Esophagus squamous epithelium (tissue), 5 donors: ENCODE results near the gene AIF1. TPM values are rescaled to one million over a fixed set of nuclear protein-coding genes. Genes with fewer than 3 reads are reported as not detected.

Experiments
- DNase-seq: peaks from one replicate; lab custom pipeline; 2025; lab: John Stamatoyannopoulos, UW
- H3K27ac ChIP-seq, 4 donors: fragments of 200-600 bp; sonication (generic); one replicate each; pipeline ENCODE4 v1.5.1; 2016 to 2019; ENCODE audit warnings: mild to moderate bottlenecking in 1 of 4
- H3K27me3 ChIP-seq, 4 donors: fragments of 200-600 bp; sonication (generic); 1 replicate in 3 of 4; 2 replicates in 1 of 4; pipeline versions ENCODE4 v1.5.1 to v1.6.0; 2017 to 2021; ENCODE audit warnings: antibody characterized with exemption in 1 of 4
- H3K36me3 ChIP-seq, 3 donors: fragments of 200-600 bp; sonication (generic); one replicate each; pipeline ENCODE4 v1.5.1; 2016 to 2019
- H3K4me1 ChIP-seq, 3 donors: fragments of 200-600 bp; sonication (generic); one replicate each; pipeline ENCODE4 v1.5.1; 2017 to 2019
- H3K4me3 ChIP-seq, 4 donors: fragments of 200-600 bp; sonication (generic); 1 replicate in 3 of 4; 2 replicates in 1 of 4; pipeline ENCODE4 v1.5.1; 2016 to 2019; ENCODE audit warnings: mild to moderate bottlenecking in 2 of 4, moderate library complexity in 1 of 4
- H3K9me3 ChIP-seq, 3 donors: fragments of 200-600 bp; sonication (generic); one replicate each; pipeline ENCODE4 v1.5.1; 2016 to 2019
- POLR2A ChIP-seq, 4 donors: fragments of 450-650 bp; IDR thresholded peaks; one replicate each; pipeline ENCODE4 v1.6.1; 2017; ENCODE audit warnings: antibody characterized with exemption in 4 of 4, mild to moderate bottlenecking in 4 of 4, moderate library complexity in 3 of 4
- WGBS, 2 donors: methylation state at CpG; one replicate each; pipeline ENCODE4 v1.1.5; 2018; 5-methylcytosine and 5-hydroxymethylcytosine counted together
- intact Hi-C: fragments of 100-400 bp; cut with DNase I; formaldehyde crosslinking; loops from one replicate; pipeline ENCODE4 v1.15.0; 2022
- total RNA-seq, 4 donors: library from RNA; depleted of rRNA; stranded (reverse); fragments of >200 nt; gene quantifications; one replicate each; pipeline ENCODE4 v1.1.0, GENCODE V29; 2016
- TF ChIP-seq, protein P1 (sequence below), 6 experiments: fragments of 450-650 bp in 4 of 6; fragments of 200-600 bp in 2 of 6; sonication (generic) in 2 of 6; IDR thresholded peaks; one replicate each; pipeline ENCODE4 v1.5.1; 2016 to 2019; ENCODE audit warnings: antibody characterized with exemption in 6 of 6, mild to moderate bottlenecking in 4 of 6, moderate library complexity in 4 of 6
- donor health status: DM: yes; HTN: yes; CAD: no.

Gene AIF1
- total RNA-seq, 4 donors from 2014 or later, result 2.4 to 30.7 (median 15.1) TPM

DNA sequence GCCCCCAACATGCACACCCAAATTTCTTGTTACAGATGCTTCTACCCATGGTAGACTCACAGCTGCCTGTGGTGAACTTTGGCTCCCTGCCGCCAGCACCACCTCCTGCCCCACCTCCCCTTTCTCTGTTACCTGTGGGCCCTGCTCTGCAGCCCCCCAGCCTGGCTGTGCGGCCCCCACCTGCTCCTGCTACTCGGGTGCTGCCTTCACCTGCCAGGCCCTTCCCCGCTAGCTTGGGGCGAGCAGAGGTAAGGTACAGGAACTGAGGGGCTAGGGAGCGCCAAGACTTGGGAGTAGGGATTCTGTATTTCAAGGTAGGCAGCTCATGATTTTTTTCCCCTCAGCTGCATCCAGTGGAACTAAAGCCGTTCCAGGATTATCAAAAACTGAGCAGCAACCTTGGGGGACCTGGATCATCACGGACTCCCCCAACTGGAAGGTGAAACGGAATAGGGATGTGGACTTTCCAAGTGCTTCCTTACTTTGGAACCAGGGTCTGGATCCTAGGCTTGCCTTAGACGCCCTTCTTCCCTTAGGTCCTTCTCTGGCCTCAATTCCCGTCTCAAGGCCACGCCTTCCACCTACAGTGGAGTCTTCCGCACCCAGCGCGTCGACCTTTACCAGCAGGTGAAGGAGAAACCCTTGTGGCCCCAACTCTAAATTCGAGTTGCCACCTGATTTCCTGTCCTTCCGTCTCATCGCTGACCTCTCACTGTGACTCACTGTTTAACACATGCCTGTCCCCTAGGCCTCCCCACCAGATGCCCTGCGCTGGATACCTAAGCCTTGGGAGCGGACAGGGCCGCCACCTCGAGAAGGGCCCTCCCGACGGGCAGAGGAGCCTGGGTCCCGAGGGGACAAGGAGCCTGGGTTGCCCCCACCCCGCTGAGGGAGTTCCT, 21.9 kb downstream of the AIF1 start:
- no peak for DNase-seq
- Histone ChIP-seq H3K27me3 (no peaks in the 10 kb centered on the region), H3K36me3 (peaks cover 53 to 100% (median 65%) of the 10 kb centered on the region in 3 donors), H3K27ac (no peak overlapping the region), H3K4me3 (no peak overlapping the region), H3K4me1 (no peaks in the 10 kb centered on the region), H3K9me3 (no peaks in the 10 kb centered on the region)
- intact Hi-C loops, result no loop called here
- TF ChIP-seq POLR2A (IDR thresholded peaks at IDR 0.05), result no peak
- TF ChIP-seq, protein P1, sequence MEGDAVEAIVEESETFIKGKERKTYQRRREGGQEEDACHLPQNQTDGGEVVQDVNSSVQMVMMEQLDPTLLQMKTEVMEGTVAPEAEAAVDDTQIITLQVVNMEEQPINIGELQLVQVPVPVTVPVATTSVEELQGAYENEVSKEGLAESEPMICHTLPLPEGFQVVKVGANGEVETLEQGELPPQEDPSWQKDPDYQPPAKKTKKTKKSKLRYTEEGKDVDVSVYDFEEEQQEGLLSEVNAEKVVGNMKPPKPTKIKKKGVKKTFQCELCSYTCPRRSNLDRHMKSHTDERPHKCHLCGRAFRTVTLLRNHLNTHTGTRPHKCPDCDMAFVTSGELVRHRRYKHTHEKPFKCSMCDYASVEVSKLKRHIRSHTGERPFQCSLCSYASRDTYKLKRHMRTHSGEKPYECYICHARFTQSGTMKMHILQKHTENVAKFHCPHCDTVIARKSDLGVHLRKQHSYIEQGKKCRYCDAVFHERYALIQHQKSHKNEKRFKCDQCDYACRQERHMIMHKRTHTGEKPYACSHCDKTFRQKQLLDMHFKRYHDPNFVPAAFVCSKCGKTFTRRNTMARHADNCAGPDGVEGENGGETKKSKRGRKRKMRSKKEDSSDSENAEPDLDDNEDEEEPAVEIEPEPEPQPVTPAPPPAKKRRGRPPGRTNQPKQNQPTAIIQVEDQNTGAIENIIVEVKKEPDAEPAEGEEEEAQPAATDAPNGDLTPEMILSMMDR (IDR thresholded peaks at IDR 0.05), result no peak
- WGBS, 2 donors, result 66 to 78% methylated on average over 17 to 22 of the region's 27 CpGs

DNA sequence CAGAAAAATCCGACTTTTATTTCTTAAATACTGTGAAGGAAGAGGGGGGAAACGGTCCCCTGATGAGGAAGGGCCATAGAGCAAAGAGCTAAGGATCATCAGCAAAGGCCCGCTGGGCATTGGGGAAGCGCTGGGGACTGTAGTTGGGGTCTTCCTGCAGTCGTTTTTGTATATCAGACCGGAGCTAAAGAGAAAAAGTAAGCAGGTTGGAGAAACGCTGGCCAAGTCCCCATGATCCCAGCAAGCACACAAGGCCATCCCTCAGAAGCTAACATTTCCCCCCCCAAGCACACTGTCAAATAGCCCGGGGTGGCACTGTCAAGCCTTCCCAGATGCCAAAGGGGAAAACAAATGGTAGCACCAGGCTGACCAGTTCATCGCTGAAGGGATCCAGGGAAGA, 24.0 kb downstream of the AIF1 start:
- Histone ChIP-seq H3K36me3 (peaks cover 61 to 100% (median 67%) of the 10 kb centered on the region in 3 donors), H3K4me1 (no peaks in the 10 kb centered on the region), H3K4me3 (no peak overlapping the region), H3K9me3 (no peaks in the 10 kb centered on the region), H3K27me3 (no peaks in the 10 kb centered on the region), H3K27ac (no peak overlapping the region)
- intact Hi-C loops, result no loop called here
- no peak for DNase-seq
- TF ChIP-seq, protein P1 (IDR thresholded peaks at IDR 0.05), result no peak
- no peak for TF ChIP-seq POLR2A (IDR thresholded peaks at IDR 0.05)
- WGBS, 2 donors, result 64 to 71% methylated on average over 7 to 8 of the region's 9 CpGs

DNA sequence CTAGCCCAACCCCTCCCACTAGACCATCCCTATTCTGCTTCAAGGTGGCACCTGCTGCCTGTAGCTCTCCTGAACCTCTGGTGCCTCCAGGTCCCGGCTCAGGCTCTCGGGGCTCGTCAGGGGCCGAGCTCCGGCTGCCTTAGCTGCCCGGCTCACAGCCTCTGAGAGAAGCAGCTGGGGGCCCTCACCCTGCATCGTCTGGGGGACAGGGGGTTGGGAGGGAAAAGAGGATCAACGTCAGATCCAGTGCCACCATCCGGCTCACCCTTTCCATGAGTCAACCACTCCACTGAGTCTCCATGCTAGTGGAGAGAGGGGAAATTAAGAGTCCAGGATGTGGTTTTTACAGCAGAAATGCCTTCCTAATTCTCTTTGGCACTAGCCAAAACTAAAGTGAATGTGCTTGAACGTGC, 24.4 kb downstream of the AIF1 start:
- Histone ChIP-seq H3K36me3 (peaks cover 61 to 100% (median 69%) of the 10 kb centered on the region in 3 donors), H3K9me3 (no peaks in the 10 kb centered on the region), H3K4me3 (no peak overlapping the region), H3K4me1 (no peaks in the 10 kb centered on the region), H3K27ac (no peak overlapping the region), H3K27me3 (no peaks in the 10 kb centered on the region)
- intact Hi-C loops, result no loop called here
- WGBS, 2 donors, result 61 to 70% methylated on average over 3 to 4 of the region's 10 CpGs
- TF ChIP-seq, protein P1 (IDR thresholded peaks at IDR 0.05), result no peak
- TF ChIP-seq POLR2A (IDR thresholded peaks at IDR 0.05), result no peak
- no peak for DNase-seq

DNA sequence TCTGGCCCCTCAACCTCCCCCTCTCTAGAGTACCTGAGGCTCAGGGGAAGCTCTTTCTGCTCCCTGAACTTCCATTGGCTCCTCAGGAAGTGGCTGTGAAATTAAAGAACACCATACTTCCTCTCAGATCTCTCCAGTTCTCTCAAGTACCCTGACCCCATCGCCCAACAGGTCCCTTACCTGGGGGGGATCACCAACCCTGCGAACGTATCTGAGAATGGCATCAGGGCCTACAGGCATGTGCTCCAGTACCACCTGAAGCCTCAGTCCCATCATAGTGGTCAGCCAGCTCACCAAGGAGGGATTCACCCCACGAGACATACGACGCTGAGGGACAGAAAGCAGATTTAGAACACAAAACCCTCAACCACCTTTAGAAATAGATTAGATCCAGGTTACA, 25.6 kb downstream of the AIF1 start:
- Histone ChIP-seq H3K36me3 (peaks cover 61 to 100% (median 70%) of the 10 kb centered on the region in 3 donors), H3K27me3 (no peaks in the 10 kb centered on the region), H3K27ac (no peak overlapping the region), H3K9me3 (no peaks in the 10 kb centered on the region), H3K4me3 (no peak overlapping the region), H3K4me1 (no peaks in the 10 kb centered on the region)
- intact Hi-C loops, result no loop called here
- TF ChIP-seq, protein P1 (IDR thresholded peaks at IDR 0.05), result no peak
- TF ChIP-seq POLR2A (IDR thresholded peaks at IDR 0.05), result no peak
- DNase-seq, result no peak
- WGBS, 2 donors, result 98% methylated on average over 5 of the region's 6 CpGs

DNA sequence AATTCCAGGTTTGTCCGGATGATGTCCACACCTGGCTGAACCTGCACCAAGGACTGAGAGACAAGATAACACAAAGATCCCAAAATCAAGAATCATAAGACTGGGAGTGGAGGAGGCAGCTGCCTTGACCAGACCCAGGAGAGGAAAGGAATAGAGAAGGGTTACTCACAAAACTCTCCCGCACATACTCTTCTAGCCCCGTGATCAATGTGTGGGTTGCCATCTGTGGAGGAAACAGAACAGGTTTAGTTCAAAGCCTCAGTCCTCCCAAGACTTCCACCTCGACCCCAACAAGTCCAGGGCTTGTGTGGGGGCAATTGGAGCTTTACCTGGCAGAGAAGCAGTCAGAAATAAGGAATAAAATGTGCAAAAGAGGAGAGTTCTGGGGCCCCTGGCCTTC, 26.3 kb downstream of the AIF1 start:
- no peak for TF ChIP-seq POLR2A (IDR thresholded peaks at IDR 0.05)
- TF ChIP-seq, protein P1 (IDR thresholded peaks at IDR 0.05), result no peak
- intact Hi-C loops, result no loop called here
- H3K9me3 ChIP-seq, result no peaks in the 10 kb centered on the region
- no peaks in the 10 kb centered on the region for H3K27me3 ChIP-seq
- H3K36me3 ChIP-seq, result peaks cover 54 to 100% (median 70%) of the 10 kb centered on the region in 3 donors
- no peak overlapping the region for H3K4me3 ChIP-seq
- H3K4me1 ChIP-seq, result no peaks in the 10 kb centered on the region
- 75 to 85% methylated on average over 4 of the region's 4 CpGs for WGBS, 2 donors
- no peak for DNase-seq
- no peak overlapping the region for H3K27ac ChIP-seq
